AG04450 (cell line): ENCODE measurements around the gene SLC10A7. TPM values are rescaled to one million over a fixed set of nuclear protein-coding genes. Genes with fewer than 3 reads are reported as not detected.
"Not testable (repeated sequence)": the region's sequence is repeated elsewhere in the genome, so short reads cannot be mapped to it uniquely, and the experiment has no call there.

Experiments
- CTCF ChIA-PET: fragments of 300-600, 350-600 bp; formaldehyde crosslinking; extraction: SDS; loops from one replicate; lab custom pipeline; 2022; ENCODE audit warnings: antibody characterized with exemption, inconsistent platforms; lab: Charles Lee
- POLR2A ChIA-PET: fragments of 350-600 bp; formaldehyde crosslinking; extraction: SDS; loops from one replicate; lab custom pipeline; 2021; ENCODE audit warnings: antibody characterized with exemption, inconsistent platforms; lab: Yijun Ruan, JAX
- DNase-seq: peaks from one replicate; pipeline ENCODE4 v3.0.0-alpha.2; 2011; ENCODE audit warnings: low read depth, low spot score
- H3K27ac ChIP-seq: one replicate; pipeline ENCODE4 v1.5.1; 2012; ENCODE audit warnings: low read depth, low read length, control low read depth
- H3K27me3 ChIP-seq: one replicate; pipeline ENCODE4 v1.6.0; 2012; ENCODE audit warnings: low read length; ENCODE audit not compliant: control insufficient read depth, insufficient read depth
- H3K4me3 ChIP-seq: 2 replicates; pipeline ENCODE4 v1.5.1; 2011; ENCODE audit warnings: mild to moderate bottlenecking, low read depth, low read length, control low read depth
- H3K9me3 ChIP-seq: 2 replicates; pipeline ENCODE4 v1.5.1; 2012; ENCODE audit warnings: low read length; ENCODE audit not compliant: control insufficient read depth, insufficient read depth
- polyA plus RNA-seq: library from polyadenylated mRNA; depleted of rRNA; stranded (reverse); fragments of >200 nt; gene quantifications from 2 replicates; pipeline ENCODE4 v1.2.3, GENCODE V29; 2011
- TF ChIP-seq, protein P1 (sequence below): IDR thresholded peaks from 2 replicates; pipeline ENCODE4 v1.5.1; 2011; ENCODE audit warnings: low read depth, low read length, control low read depth, inconsistent platforms

Gene SLC10A7
- polyA plus RNA-seq, 1 experiment = 13.8 TPM

DNA sequence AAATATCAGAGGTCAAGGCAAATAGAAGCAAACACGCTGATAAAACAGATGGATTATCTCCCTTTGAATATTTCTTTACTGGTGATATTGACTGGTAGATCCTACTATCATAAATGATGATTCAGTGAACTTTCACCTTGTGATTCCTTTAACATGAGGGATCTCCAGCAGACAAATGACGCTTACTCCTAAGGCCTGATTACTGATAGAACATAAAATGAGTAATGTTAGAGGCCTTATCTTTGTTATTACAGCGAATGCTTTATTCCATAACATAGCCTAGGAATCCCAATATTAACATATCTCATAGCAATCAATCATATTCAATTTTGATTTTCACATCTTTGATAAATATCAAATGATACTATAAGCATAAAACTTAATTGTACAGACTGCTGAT lies 152.3 kb downstream of the SLC10A7 start:
- Histone ChIP-seq H3K4me3 (no peak overlapping the region), H3K9me3 (no peaks in the 10 kb centered on the region), H3K27me3 (no peaks in the 10 kb centered on the region), H3K27ac (no peak overlapping the region)
- ChIA-PET CTCF (no interaction called here), POLR2A (no interaction called here)
- no peak for DNase-seq
- TF ChIP-seq, protein P1, sequence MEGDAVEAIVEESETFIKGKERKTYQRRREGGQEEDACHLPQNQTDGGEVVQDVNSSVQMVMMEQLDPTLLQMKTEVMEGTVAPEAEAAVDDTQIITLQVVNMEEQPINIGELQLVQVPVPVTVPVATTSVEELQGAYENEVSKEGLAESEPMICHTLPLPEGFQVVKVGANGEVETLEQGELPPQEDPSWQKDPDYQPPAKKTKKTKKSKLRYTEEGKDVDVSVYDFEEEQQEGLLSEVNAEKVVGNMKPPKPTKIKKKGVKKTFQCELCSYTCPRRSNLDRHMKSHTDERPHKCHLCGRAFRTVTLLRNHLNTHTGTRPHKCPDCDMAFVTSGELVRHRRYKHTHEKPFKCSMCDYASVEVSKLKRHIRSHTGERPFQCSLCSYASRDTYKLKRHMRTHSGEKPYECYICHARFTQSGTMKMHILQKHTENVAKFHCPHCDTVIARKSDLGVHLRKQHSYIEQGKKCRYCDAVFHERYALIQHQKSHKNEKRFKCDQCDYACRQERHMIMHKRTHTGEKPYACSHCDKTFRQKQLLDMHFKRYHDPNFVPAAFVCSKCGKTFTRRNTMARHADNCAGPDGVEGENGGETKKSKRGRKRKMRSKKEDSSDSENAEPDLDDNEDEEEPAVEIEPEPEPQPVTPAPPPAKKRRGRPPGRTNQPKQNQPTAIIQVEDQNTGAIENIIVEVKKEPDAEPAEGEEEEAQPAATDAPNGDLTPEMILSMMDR = no peak

DNA sequence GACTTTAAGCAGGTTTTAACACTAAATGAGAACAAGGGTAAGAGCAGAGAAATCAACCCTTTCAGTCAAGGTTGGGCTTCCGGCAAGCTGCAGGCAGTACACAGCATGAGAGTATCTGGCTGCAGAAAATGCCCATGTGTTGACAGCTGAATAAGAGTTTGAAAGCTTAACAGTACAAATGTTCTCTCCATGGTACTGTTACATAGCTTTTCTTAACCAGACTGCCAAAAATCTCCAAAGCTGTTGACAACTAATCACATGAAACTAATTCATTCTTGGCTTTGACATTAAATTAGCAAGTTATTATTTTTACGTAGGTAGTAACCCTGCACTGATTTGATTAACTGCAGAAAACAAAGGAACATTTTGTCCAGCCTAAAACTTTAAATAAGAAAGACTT lies 153.5 kb downstream of the SLC10A7 start:
- TF ChIP-seq, protein P1 = no peak
- no peak for DNase-seq
- Histone ChIP-seq H3K27ac (no peak overlapping the region), H3K9me3 (no peaks in the 10 kb centered on the region), H3K27me3 (no peaks in the 10 kb centered on the region), H3K4me3 (no peak overlapping the region)
- CTCF ChIA-PET = no interaction called here
- POLR2A ChIA-PET = no interaction called here

DNA sequence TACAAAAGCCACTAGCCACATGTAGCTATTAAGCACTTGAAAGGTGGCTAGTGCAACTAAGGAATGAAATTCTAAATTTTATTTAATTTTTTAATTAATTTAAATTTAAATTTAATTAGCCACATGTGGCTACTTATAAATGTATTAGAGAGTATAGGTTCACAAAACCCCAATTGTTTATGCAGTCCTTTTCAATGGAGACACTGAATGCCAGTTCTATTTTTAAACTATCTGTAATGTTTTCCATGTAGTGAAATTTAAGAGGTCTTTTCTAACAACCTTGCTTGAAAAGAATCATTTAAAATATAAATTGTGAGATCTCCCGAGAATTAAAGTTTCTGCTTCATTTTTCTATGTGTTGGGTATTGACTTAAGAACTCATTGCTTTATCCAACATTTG lies 154.4 kb downstream of the SLC10A7 start:
- POLR2A ChIA-PET = no interaction called here
- no peak for DNase-seq
- H3K9me3 ChIP-seq = no peaks in the 10 kb centered on the region
- H3K27me3 ChIP-seq = no peaks in the 10 kb centered on the region
- no peak overlapping the region for H3K4me3 ChIP-seq
- CTCF ChIA-PET = interaction anchor here (1.1 kb wide), 1 partner anchor 24 kb away, joined by 3 read pairs; no protein-coding TSS in a partner anchor
- H3K27ac ChIP-seq = no peak overlapping the region
- TF ChIP-seq, protein P1 = no peak

- Histone ChIP-seq H3K27me3 (no peaks in the 10 kb centered on the region), H3K4me3 (no peak overlapping the region), H3K27ac (no peak overlapping the region), H3K9me3 (no peaks in the 10 kb centered on the region)
- ChIA-PET CTCF (interaction anchor here (1.0 kb wide), 1 partner anchor 17 kb away, joined by 3 read pairs; no protein-coding TSS in a partner anchor), POLR2A (no interaction called here)
- no peak for DNase-seq
- TF ChIP-seq, protein P1 = no peak
These were observed 162.0 kb downstream of the SLC10A7 start for GRCh38 chr4:146359771-146360170.

- H3K27me3 ChIP-seq, H3K4me3 ChIP-seq, H3K27ac ChIP-seq, H3K9me3 ChIP-seq, POLR2A ChIA-PET, CTCF ChIA-PET, DNase-seq: not testable (repeated sequence)
These were observed 171.6 kb downstream of the SLC10A7 start for GRCh38 chr4:146350114-146350513.

GRCh38 chr4:146349306-146349705 lies 172.4 kb downstream of the SLC10A7 start:
- Histone ChIP-seq H3K27me3 (no peaks in the 10 kb centered on the region), H3K4me3 (no peak overlapping the region), H3K27ac (no peak overlapping the region), H3K9me3 (no peaks in the 10 kb centered on the region)
- TF ChIP-seq, protein P1 = no peak
- no peak for DNase-seq
- CTCF ChIA-PET = no interaction called here
- POLR2A ChIA-PET = no interaction called here
